WTC11 (cell line): Measurements from ENCODE around the gene F2RL3. TPM values are rescaled to one million over a fixed set of nuclear protein-coding genes. Genes with fewer than 3 reads are reported as not detected.

Experiments used
- ATAC-seq: fragments of 200-7000 bp; cut with Tn5 transposase; 2 replicates; pipeline ENCODE4 v1.10.0; 2021; ENCODE audit warnings: mild to moderate bottlenecking, moderate library complexity
- CTCF ChIA-PET: fragments of 300-600 bp; sonication (Branson Sonifier 250); formaldehyde crosslinking; loops from one replicate; lab custom pipeline; 2021; ENCODE audit warnings: antibody characterized with exemption; lab: Charles Lee
- POLR2A ChIA-PET: fragments of 350-600 bp; sonication (Branson Sonifier 250); formaldehyde crosslinking; loops from one replicate; lab custom pipeline; 2021; ENCODE audit warnings: antibody characterized with exemption; lab: Charles Lee
- DNase-seq: peaks from one replicate; pipeline ENCODE4 v3.0.0; 2021; ENCODE audit warnings: low spot score
- H3K27ac Mint-ChIP-seq: 2 replicates; pipeline ENCODE4 v1.8.0; 2021; ENCODE audit warnings: mixed read lengths
- H3K27me3 Mint-ChIP-seq: 2 replicates; pipeline ENCODE4 v1.8.0; 2021; ENCODE audit warnings: low read depth, mild to moderate bottlenecking, moderate library complexity, mixed read lengths
- H3K36me3 Mint-ChIP-seq: 2 replicates; pipeline ENCODE4 v1.8.0; 2021; ENCODE audit warnings: mixed read lengths
- H3K4me1 Mint-ChIP-seq: 2 replicates; pipeline ENCODE4 v1.8.0; 2022; ENCODE audit warnings: mixed read lengths
- H3K4me3 Mint-ChIP-seq: 2 replicates; pipeline ENCODE4 v1.8.0; 2021; ENCODE audit warnings: mild to moderate bottlenecking, moderate library complexity, mixed read lengths
- H3K9me3 Mint-ChIP-seq: 2 replicates; pipeline ENCODE4 v1.8.0; 2021; ENCODE audit warnings: mixed read lengths
- CREB1 ChIP-seq: sonication (generic); formaldehyde crosslinking; IDR thresholded peaks from 2 replicates; pipeline ENCODE4 v1.8.0; 2023; ENCODE audit warnings: mild to moderate bottlenecking, missing genetic modification reagents
- CREM ChIP-seq: sonication (generic); formaldehyde crosslinking; IDR thresholded peaks from 2 replicates; pipeline ENCODE4 v1.8.1; 2022; ENCODE audit warnings: mild to moderate bottlenecking, missing genetic modification reagents, moderate library complexity
- FOXK1 ChIP-seq: sonication (generic); formaldehyde crosslinking; IDR thresholded peaks from 2 replicates; pipeline ENCODE4 v1.8.0; 2022; ENCODE audit warnings: mild to moderate bottlenecking, moderate library complexity, missing genetic modification reagents
- OVOL2 ChIP-seq: fragments of 250-450 bp; sonication (Bioruptor Pico); IDR thresholded peaks from 2 replicates; pipeline ENCODE4 v1.9.0; 2021; ENCODE audit warnings: mild to moderate bottlenecking, borderline replicate concordance
- PRRX2 ChIP-seq: fragments of 250-450 bp; sonication (Bioruptor Pico); IDR thresholded peaks from 2 replicates; pipeline ENCODE4 v1.8.0; 2021; ENCODE audit warnings: mild to moderate bottlenecking
- TEAD1 ChIP-seq: sonication (generic); formaldehyde crosslinking; IDR thresholded peaks from 2 replicates; pipeline ENCODE4 v1.8.0; 2022; ENCODE audit warnings: mild to moderate bottlenecking, missing genetic modification reagents
- TP53 ChIP-seq: sonication (generic); formaldehyde crosslinking; IDR thresholded peaks from 2 replicates; pipeline ENCODE4 v1.8.1; 2023; ENCODE audit warnings: mild to moderate bottlenecking, missing genetic modification reagents
- ZNF138 ChIP-seq: sonication (generic); formaldehyde crosslinking; conservative IDR thresholded peaks from 2 replicates; pipeline ENCODE4 v1.8.1; 2022; ENCODE audit warnings: mild to moderate bottlenecking, moderate library complexity, missing genetic modification reagents
- ZNF232 ChIP-seq: sonication (generic); formaldehyde crosslinking; IDR thresholded peaks from 2 replicates; pipeline ENCODE4 v1.8.0; 2022; ENCODE audit warnings: mild to moderate bottlenecking, missing genetic modification reagents
- ZNF317 ChIP-seq: sonication (generic); formaldehyde crosslinking; IDR thresholded peaks from 2 replicates; pipeline ENCODE4 v1.8.1; 2023; ENCODE audit warnings: low read depth, mild to moderate bottlenecking, moderate library complexity, missing genetic modification reagents, borderline replicate concordance
- total RNA-seq: library from RNA; stranded (reverse); gene quantifications from 3 replicates; pipeline ENCODE4 v1.2.3, GENCODE V29; 2021
- TF ChIP-seq, protein P1 (sequence below): sonication (generic); formaldehyde crosslinking; IDR thresholded peaks from 2 replicates; pipeline ENCODE4 v1.8.1; 2023; ENCODE audit warnings: mild to moderate bottlenecking, moderate library complexity, missing genetic modification reagents
- TF ChIP-seq, protein P2 (sequence below): sonication (generic); formaldehyde crosslinking; IDR thresholded peaks from 2 replicates; pipeline ENCODE4 v1.8.1; 2022; ENCODE audit warnings: low read depth, missing genetic modification reagents, borderline replicate concordance
- TF ChIP-seq, protein P3 (sequence below): sonication (generic); formaldehyde crosslinking; IDR thresholded peaks from 2 replicates; pipeline ENCODE4 v1.8.1; 2023; ENCODE audit warnings: mild to moderate bottlenecking, missing genetic modification reagents, moderate library complexity
- TF ChIP-seq, protein P4 (sequence below): sonication (generic); formaldehyde crosslinking; IDR thresholded peaks from 2 replicates; pipeline ENCODE4 v1.8.1; 2022; ENCODE audit warnings: missing genetic modification reagents, borderline replicate concordance
- TF ChIP-seq, protein P5 (sequence below): sonication (generic); formaldehyde crosslinking; IDR thresholded peaks from 2 replicates; pipeline ENCODE4 v1.8.0; 2023; ENCODE audit warnings: missing genetic modification reagents

Gene F2RL3
- total RNA-seq, 1 experiment from 2014 or later: 0.11 TPM

DNA sequence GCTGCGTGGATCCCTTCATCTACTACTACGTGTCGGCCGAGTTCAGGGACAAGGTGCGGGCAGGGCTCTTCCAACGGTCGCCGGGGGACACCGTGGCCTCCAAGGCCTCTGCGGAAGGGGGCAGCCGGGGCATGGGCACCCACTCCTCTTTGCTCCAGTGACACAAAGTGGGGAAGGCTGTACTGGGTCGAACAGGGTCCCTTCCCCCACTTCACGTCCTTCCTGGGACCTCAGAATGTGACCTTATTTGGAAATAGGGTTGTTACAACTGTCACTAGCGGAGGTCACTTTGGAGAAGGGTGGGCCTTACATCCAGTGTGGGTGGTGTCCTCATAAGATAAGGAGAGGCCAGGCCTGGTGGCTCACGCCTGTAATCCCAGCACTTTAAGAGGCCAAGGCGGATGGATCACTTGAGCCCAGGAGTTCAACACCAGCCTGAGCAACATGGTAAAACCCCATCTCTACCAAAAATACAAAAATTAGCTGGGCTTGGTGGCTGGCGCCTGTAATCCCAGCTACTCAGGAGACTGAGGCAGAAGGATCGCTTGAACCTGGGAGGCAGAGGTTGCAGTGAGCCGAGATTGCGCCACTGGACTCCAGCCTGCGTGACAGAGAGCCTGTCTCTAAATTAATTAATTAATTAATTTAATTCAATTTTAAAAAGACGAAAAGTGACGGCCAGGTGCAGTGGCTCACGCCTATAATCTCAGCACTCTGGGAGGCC lies 1.8 kb downstream of the F2RL3 start:
- TF ChIP-seq OVOL2 (CRISPR knock-in tag) (no peak), FOXK1 (no peak), CREM (CRISPR knock-in tag) (no peak), ZNF138 (CRISPR knock-in tag) (no peak), ZNF317 (CRISPR knock-in tag) (no peak)
- Mint-ChIP-seq H3K4me1 (peaks cover 4% of the 10 kb centered on the region; the same call in 1 of the 2 replicates), H3K4me3 (no peak overlapping the region), H3K27me3 (peaks cover 9% of the 10 kb centered on the region), H3K9me3 (no peaks in the 10 kb centered on the region), H3K27ac (no peak overlapping the region), H3K36me3 (no peaks in the 10 kb centered on the region)
- ATAC-seq: no peak
- POLR2A ChIA-PET: no interaction called here
- CTCF ChIA-PET: interaction anchor here (0.8 kb wide), 1 partner anchor 9 kb away, joined by 3 read pairs; no protein-coding TSS in a partner anchor
- DNase-seq: no peak

DNA sequence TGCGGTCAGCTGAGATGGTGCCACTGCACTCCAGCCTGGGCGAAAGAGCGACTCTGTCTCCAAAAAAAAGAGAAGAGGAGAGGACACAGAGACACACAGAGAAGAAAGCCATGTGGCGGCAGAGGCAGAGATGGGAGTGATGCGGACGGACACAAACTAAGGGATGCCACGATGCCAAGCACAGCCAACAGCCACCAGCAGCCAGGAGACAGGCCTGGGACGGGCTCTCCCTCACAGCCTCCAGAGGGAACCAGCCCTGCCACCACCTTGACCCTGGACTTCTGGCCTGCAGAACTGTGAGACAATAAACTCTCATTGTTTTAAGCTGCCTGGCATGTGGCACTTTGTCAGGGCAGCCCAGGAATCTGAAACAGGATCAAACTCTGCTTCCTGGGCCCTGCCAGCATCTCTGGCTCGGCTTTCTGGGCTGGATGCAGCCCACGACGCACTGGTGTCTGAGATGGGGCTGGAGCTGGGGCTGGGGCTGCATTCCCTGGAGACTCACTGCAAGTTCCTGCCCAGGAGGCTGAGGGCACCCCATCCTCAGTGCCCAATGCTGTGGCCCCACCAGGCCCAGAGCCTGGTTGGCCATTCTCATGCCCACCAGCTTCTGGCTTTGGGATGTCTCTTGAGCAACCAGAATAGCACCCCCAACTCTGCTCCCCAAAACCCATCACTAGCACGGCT lies 3.0 kb downstream of the F2RL3 start:
- no peak for ATAC-seq
- TF ChIP-seq, protein P1, sequence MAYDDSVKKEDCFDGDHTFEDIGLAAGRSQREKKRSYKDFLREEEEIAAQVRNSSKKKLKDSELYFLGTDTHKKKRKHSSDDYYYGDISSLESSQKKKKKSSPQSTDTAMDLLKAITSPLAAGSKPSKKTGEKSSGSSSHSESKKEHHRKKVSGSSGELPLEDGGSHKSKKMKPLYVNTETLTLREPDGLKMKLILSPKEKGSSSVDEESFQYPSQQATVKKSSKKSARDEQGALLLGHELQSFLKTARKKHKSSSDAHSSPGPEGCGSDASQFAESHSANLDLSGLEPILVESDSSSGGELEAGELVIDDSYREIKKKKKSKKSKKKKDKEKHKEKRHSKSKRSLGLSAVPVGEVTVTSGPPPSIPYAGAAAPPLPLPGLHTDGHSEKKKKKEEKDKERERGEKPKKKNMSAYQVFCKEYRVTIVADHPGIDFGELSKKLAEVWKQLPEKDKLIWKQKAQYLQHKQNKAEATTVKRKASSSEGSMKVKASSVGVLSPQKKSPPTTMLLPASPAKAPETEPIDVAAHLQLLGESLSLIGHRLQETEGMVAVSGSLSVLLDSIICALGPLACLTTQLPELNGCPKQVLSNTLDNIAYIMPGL (CRISPR knock-in tag): no peak
- TF ChIP-seq, protein P2, sequence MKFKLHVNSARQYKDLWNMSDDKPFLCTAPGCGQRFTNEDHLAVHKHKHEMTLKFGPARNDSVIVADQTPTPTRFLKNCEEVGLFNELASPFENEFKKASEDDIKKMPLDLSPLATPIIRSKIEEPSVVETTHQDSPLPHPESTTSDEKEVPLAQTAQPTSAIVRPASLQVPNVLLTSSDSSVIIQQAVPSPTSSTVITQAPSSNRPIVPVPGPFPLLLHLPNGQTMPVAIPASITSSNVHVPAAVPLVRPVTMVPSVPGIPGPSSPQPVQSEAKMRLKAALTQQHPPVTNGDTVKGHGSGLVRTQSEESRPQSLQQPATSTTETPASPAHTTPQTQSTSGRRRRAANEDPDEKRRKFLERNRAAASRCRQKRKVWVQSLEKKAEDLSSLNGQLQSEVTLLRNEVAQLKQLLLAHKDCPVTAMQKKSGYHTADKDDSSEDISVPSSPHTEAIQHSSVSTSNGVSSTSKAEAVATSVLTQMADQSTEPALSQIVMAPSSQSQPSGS (CRISPR knock-in tag): no peak
- TF ChIP-seq, protein P3, sequence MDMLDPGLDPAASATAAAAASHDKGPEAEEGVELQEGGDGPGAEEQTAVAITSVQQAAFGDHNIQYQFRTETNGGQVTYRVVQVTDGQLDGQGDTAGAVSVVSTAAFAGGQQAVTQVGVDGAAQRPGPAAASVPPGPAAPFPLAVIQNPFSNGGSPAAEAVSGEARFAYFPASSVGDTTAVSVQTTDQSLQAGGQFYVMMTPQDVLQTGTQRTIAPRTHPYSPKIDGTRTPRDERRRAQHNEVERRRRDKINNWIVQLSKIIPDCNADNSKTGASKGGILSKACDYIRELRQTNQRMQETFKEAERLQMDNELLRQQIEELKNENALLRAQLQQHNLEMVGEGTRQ (CRISPR knock-in tag): no peak
- TF ChIP-seq CREB1 (CRISPR knock-in tag): no peak
- no peak for TF ChIP-seq ZNF232 (CRISPR knock-in tag)
- TF ChIP-seq, protein P4, sequence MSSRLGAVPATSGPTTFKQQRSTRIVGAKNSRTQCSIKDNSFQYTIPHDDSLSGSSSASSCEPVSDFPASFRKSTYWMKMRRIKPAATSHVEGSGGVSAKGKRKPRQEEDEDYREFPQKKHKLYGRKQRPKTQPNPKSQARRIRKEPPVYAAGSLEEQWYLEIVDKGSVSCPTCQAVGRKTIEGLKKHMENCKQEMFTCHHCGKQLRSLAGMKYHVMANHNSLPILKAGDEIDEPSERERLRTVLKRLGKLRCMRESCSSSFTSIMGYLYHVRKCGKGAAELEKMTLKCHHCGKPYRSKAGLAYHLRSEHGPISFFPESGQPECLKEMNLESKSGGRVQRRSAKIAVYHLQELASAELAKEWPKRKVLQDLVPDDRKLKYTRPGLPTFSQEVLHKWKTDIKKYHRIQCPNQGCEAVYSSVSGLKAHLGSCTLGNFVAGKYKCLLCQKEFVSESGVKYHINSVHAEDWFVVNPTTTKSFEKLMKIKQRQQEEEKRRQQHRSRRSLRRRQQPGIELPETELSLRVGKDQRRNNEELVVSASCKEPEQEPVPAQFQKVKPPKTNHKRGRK: no peak
- TF ChIP-seq PRRX2 (CRISPR knock-in tag): no peak
- TF ChIP-seq, protein P5, sequence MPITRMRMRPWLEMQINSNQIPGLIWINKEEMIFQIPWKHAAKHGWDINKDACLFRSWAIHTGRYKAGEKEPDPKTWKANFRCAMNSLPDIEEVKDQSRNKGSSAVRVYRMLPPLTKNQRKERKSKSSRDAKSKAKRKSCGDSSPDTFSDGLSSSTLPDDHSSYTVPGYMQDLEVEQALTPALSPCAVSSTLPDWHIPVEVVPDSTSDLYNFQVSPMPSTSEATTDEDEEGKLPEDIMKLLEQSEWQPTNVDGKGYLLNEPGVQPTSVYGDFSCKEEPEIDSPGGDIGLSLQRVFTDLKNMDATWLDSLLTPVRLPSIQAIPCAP (CRISPR knock-in tag): no peak
- TF ChIP-seq TEAD1 (CRISPR knock-in tag): no peak
- TF ChIP-seq TP53 (CRISPR knock-in tag): no peak

More for the DNA sequence above, 3.0 kb downstream of the F2RL3 start:
- ChIA-PET POLR2A (no interaction called here), CTCF (no interaction called here)
- no peaks in the 10 kb centered on the region for H3K9me3 Mint-ChIP-seq
- DNase-seq: no peak
- H3K4me3 Mint-ChIP-seq: no peak overlapping the region
- peaks cover 4% of the 10 kb centered on the region; the same call in 1 of the 2 replicates for H3K4me1 Mint-ChIP-seq
- no peak overlapping the region for H3K27ac Mint-ChIP-seq
- H3K36me3 Mint-ChIP-seq: no peaks in the 10 kb centered on the region
- peaks cover 9% of the 10 kb centered on the region for H3K27me3 Mint-ChIP-seq
